HG03159 (cell line): Measurements from ENCODE around the gene KREMEN2.
"Not testable (repeated sequence)": the region's sequence is repeated elsewhere in the genome, so short reads cannot be mapped to it uniquely, and the experiment has no call there.

Experiments
- ATAC-seq: cut with Tn5 transposase; IDR thresholded peaks from one replicate; pipeline ENCODE4 v1.9.1; 2021; ENCODE audit warnings: mild to moderate bottlenecking, moderate library complexity; ENCODE audit not compliant: unreplicated experiment

Gene KREMEN2

DNA sequence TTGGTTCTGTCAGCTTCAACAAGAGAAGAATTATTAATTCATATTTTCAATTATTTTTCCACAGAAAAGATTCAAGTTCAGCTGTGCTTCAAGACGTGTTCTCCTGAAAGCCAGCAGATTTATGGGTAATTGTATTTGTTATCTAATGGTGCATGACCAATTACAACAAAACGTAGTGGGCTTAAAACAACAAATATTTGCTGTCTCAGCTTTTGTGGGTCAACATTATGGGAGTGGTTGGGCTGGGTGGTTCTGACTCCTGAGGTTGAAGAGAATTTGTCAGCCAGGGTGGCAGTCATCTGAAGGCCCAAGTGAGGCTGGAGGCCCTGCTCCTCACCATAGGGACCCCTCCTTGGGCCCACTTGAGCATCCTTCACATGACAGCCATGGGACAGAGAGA, 24.1 kb upstream of the KREMEN2 start:
- ATAC-seq = no peak

DNA sequence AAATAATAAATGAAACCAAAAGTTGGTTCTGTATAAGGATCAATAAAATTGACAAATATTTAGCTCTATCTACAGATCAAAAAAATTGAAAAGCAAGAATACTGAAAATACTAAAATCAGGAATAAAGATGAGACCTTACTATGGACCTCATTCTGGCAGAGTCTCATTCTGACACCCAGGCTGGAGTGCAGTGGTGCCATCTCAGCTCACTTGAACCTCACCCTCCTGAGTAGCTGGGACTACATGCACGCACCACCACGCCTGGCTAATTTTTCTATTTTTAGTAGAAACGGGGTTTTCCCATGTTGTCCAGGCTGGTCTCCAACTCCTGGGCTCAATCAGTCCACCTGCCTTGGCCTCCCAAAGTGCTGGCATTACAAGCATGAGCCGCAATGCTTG, 22.0 kb upstream of the KREMEN2 start:
- no peak for ATAC-seq

DNA sequence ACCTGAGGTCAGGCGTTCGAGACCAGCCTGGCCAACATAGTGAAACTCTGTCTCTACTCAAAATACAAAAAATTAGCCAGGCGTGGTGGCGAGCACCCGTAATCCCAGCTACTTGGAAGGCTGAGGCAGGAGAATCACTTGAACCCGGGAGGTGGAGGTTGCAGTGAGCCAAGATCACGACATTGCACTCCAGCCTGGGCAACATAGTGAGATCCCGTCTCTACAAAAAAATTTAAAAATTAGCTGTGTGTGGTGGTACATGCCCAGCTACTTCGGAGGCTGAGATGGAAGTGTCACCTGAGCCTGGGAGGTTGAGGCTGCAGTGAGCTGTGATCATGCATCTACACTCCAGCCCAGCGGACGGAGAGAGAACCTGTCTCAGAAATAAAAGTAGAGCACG, 20.4 kb upstream of the KREMEN2 start:
- not testable (repeated sequence) for ATAC-seq

DNA sequence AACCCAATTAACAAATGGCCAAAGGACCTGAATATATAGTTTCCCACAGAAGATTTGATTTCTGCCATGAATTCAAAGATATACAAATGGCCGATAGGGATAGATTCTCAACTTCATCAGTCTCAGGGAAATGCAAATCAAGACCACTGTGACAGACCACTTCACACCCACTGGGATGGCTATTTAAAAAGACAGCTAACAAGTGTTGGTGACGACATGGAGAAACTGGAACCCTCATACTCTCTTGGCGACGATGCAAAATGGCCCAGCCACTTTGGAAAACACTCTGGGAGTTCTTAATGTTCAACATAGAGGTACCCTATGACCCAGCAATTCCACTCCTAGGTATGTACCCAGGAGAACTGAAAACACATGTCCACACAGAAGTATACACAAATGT, 17.4 kb upstream of the KREMEN2 start:
- ATAC-seq = no peak

DNA sequence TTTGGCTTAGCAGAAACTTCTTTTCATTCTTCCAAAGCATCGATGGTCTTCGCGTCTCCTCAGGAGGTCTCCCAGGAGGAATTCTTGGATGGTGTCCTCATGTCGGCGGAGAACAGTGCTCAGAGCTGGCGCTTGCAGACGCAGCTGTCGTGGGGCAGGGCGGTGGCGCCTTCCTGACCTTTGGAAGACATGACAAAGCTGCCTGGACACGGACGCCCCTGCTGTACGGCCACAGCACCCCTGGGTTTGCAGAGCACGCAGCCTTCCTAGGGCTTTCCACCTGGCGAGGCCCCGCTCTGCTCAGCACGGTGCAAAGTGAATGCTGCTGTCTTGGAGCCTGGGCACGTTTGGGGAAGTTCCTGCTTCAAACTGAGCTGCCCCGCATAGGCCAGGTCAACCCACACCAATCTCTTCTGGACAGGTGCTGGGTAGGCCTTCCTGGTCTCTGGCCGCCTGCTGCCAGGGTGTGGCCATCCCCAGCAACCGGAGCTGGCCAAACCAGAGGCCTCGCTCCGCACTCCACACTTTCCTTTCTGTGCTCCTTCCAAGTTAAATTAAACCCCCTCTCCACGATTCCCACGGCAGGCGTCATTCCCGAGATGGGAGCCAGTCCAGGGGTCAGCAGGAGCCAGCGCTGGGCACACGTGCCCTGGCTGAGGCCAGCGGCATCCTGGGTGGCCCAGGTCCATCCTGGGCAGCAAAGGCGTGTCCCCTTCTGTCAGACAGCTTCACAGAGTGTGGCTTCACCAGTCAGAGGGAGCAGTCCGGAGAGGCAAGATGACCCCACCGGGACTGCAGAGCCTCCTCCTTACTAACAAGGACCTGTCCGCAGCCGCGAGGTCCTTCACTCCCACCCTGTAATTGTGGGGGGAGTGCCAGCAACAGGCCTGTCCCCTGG, 15.0 kb upstream of the KREMEN2 start:
- no peak for ATAC-seq

DNA sequence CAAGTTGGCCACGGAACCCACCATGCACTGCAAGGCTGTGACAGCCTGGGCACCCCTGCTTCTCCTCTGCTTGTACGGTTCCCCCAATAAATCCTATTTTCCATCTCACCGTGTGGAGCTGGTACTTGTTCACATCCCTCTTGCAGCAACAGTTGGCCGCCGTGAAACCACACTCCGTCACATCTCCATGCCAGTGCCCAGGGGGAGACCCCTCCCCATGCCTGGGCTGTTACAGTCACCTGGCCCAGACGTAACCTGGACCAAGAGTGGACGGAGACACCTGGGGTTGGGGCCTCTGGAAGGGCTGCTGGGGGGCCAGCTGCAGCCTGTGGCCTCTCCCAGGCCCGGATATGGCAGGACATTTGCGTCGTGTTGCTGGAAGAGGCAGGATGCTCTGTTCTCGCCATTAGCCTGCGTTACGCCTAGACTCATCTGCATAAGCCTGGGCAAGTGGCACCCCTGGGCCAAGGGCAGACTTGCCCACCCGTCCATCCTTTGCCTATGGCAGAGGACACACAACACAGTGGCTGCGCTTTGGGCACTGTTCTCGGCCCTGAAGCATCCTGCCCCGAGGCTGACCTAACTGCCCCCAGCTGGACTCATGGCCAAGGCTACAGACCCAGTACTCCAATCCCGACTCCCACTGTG, 14.2 kb upstream of the KREMEN2 start:
- ATAC-seq = no peak

DNA sequence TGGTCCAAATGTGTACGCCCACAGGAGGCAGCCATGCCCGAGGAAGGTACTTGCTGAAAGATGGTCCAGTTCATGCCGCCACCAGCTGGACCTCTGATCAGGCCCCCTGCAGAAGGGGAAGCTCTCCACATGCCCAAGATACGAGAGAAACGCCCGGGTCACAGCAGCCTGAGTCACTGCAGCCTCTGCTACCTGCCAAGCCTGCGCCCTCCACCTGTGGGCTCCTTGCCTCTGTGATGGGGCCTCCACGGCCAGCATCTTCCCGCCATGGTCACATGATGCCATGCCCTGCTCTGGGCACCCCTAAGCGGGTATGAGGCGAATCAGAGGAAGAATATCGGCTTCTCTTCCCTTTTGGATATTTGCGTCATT, 13.7 kb upstream of the KREMEN2 start:
- ATAC-seq = no peak

DNA sequence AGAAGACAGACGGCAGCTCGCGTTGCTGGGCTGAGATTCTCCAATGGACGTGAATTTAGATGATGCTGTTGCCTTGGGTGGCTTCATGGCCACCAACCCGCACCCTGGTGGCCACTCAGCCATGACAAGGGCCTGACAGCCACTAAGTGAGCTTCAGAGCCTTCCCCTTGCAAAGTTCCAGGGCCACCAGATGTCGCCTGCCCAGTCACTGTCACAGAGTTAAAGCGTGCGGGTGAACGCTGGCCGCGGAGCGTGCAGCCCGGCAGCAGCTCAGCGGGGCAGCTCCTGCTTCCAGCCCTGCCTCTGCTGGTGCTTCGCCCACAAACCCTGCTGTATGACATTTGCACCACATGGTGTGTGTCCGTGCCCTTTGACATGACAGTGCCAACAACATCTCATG, 13.3 kb upstream of the KREMEN2 start:
- ATAC-seq = no peak

DNA sequence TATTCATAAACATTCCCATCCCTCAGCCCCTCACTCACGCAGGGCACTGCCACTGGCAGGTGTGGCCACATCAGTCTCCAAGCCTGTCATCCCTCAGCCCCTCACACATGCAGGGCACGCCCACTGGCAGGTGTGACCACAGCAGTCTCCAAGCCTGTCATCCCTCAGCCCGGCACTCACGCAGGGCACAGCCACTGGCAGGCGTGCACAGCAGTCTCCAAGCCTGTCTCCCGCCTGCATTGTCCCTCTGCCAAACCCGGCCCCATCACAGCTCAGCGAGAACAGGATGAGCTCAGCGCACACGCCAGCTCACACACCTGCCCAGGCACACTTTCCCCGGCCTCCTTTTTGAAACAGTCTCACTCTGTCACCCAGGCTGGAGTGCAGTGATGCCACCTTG, 11.4 kb upstream of the KREMEN2 start:
- ATAC-seq = no peak

DNA sequence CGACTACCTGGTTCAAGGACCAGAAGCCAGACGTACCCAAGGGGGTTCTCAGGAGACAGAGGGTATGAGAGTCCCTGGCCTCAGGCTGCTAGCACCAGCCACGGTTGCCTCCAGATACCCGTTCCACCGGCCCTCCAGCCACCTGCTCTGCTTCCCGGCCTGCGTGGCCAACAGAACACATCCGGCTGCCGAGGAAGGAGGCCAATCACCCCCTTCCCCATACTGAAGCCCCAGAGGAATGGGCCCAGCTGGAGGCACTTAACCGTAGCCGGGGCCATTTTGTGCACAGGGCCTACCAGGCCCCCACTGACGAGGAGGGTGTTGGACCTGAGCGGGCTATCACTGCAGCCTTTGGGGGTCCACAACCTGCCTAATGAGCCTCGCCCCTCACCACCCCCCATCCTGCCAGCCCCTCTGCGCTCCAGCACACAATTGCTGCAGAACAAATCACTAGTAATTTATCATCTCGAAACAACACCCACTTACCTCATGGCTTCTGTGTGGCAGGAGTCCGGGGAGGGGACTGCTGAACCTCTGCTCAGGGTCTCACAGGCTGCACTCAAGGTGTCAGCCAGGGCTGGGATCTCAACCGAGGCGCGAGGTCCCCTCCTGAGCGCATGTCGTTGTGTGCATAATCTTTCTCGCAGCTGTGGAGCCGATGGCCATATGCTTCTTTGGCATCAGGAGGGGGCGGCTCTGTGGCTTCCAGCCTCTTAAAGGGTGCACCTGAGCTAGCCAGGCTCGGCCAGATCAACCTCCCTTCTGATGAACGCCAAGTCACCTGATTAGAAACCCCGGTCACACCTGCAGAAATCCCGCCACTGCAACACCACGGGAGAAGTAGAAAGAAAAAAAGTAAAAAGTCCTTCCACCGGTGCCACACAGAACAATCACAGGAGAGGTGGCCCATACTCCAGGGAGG, 10.1 kb upstream of the KREMEN2 start:
- ATAC-seq = no peak

DNA sequence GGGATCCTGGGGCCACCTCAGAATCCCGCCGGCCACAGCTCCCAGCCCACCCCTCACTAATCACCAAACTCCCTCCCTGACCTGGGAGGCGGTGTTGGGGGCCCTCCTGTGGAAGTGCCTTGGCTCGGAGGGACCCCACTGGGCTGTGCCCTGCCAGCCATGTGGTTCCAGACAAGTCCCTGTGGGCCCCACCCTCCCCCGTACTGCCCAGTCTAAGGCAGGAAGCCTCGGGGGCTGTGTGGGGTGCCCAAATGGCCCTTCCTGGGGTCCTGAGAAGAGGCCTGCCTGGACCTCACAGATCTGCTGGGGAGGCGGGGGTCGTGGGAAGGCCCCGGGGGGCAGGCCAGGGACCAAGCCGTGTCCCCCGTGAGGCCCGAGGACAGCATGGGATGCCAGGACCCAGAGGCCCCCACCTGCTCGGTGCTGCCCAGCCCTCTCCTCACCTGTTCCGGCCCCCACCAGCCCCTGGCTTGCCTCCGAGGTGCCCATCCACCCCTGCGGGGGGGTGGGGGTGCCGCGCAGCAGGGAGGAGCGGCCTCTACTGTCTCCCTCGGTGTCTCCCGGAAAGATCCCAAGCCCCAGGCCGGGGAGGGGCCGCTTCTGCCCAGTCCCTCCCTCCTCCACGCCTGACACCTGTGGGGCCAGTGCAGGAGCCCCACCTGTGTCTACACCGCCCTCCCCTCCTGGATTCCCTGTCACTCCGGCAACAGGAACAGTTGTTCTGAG, 9.3 kb upstream of the KREMEN2 start:
- no peak for ATAC-seq

DNA sequence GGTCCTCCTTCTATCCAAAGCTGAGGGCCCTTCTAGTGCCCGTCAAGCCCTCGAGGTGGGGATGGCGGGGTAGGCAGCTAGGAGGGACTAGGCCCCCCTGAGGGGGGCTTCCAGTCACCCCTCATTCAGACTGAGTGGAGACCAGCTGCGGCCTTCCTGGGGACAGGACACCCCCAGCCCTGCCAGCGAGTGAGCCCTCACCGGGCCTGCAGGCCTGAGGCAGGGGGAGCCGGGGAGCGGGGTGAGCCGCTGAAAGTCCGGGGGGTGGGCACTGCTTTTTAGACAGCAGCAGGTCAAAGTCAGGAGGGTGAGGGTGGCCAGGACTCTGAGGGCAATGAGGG, 8.7 kb upstream of the KREMEN2 start:
- ATAC-seq = no peak

DNA sequence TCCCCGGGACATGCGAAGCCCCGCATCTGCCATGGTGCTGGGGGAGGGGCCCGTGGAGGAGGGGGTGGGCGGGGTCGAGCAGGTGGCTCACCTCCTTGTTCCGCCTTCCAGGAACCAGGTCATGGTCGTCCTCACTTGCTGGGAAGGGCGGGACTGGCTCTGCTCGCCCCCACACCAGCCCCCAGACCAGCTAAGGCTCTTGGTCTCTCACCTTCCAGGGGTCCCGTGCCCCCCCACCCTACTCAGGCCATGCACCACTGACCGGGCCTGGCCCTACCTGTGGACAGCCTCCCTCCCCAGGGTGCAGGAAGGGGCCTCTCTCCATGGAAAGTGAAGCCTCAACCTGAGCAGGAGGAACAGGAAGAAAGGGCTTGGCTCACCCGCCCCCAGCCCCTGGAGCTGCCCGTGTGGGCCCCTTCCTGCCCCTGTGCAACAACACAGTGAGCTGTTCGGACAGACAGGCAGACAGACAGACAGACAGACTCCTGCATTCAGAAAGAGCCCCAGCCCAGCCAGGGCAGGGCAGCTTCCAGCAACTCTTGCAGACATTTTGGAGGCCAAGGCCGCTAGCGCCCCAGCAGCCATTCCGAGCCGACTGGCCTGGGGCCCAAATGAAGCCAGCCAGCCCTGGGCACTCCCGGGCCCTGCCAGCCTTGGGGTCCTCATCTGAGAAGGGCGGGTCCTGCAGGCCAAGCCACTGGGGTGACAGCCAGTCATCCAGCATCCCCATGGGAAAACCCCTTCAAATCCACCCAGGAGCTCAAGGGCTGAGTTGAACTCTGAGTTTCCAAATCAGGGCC, 8.1 kb upstream of the KREMEN2 start:
- no peak for ATAC-seq

DNA sequence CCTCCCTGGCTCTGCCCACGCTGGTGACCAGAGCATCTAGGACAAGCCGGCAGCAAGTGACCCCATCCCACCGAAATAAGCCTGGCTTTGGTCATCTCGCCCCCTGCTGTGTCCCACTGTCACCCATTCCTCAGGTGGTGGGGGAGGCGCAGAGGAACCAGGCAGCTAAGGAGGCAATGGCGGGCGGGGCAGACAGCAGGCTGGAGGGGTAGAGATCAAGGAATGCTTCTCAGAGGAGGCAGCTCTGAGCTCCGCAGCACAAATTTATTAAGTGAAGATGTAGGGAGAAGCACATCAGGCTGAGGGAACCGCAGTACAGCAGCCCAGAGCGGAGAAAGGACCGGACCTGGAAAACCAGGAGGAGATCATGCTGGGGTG, 7.5 kb upstream of the KREMEN2 start:
- no peak for ATAC-seq

DNA sequence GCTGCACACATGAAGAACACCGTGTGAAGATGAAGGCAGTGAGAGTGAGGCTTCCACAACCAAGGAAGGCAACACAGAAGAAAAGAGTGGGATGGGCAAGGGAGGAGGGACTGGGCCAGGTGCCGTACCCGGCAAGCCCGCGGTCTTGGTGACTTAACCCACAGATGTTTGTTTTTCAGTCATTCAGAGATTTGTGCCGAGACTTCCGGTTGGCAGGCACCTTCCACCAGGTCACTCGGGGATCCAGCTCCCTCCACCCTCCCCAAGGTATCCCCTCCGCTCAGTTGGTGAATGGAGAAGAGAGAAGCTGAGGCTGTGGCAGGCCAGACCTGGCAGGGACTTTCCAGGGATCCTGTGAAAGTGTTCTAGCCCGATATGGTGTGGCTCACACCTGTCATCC, 4.9 kb upstream of the KREMEN2 start:
- no peak for ATAC-seq

DNA sequence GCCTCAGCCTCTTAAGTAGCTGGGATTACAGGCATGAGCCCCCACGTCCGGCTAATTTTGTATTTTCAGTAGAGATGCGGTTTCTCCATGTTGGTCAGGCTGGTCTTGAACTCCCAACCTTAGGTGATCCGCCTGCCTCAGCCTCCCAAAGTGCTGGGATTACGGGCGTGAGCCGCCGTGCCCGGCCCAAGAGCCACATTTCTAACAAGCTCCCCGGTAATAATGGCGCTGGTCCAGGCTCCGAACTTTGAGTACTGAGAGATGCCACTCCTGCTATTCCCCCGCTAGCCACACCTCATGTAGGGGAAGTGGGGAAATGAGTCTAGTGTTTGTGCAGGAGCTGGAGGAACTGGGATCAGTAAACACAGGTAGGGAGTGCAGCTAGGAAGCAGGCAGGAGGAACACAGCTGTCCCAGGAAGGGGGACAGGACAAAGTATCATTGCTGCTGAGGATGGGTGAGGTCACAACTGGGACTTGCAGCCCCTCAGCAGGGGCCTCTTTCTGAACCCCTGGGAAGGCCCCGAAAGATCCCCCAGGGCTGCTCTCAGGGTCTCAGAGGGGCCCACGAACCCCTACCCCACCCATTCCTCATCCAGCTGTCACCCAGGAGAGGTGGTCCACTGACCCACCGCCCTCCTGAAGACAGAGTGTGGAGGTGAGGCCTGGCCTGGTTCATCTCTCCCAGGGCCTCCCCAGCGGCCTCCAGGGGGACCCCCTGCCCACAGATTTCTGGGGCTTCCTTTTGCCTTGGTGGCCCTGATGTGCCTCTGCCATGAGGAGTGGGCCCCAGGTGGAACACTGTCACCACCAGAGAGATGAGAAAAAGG, 3.7 kb upstream of the KREMEN2 start:
- ATAC-seq = no peak

DNA sequence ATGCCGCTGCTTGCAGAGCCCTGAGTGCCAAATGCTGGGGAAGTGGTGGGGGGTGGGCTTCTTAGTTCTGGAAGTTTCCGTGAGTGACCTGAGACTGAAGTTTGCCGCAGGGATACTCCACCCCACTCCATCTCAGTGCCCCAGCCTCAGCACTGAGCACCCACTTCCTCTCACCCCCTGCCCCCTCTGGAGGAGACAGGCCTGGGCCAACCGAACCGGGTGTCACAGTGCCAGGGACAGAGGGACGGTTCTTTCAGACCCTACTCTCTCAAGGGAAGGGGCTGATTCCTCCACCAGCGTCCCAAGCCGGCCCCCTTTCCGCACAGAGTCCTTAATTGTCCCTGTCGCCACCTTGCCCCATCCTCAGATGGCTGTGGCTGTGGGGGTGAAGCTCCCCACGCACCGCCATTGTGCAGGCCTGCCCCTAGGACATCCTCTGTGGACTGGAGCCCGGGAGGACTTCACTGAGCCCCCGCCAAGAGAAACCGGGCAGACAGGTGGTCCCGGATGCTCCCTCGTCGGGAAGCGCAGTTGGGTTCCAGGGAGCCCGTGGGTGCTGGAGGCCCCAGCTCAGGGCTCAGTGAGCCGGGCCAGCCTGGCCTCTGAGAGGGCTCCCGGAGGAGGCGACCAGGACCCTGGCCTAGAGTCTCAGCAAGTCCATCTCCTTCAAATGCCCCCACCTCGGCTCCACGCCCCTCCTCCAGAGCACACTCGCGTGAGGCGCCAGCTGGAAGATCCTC, 1.6 kb upstream of the KREMEN2 start:
- ATAC-seq = no peak

DNA sequence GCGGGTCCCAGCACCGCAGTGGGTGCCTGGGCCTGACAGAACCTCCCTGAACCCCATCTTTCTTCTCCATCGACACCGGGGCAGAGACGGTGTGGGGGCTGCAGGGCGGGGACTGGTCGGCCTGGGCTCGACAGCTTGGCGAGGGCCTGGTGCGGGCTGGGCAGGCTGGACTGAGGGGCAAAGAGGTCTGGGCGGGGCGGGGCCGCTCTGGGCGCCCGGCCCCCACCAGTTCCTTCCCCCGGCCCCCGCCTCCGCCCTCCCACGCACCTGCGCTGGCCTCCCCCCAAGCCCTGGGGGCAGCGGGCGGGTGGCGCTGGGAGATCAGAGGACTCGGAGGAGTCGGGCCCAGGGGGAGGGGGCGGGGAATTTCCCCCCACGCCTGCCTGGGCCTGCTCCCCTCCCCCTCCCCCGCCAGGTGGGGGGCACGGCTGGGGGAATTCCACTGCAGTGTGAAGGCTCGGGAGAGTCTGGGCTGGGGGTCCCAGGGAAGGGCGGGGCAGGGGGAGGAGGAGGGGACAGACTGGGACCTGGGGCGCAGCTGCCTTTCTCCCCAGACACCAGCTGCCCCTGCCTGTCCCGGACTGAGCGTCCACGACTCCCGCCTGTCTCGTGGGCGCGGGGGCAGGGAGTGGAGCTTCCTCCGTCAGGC, 877 bp upstream of the KREMEN2 start:
- no peak for ATAC-seq
